Activated T-cell treated with anti-CD3 and anti-CD28 coated beads, Interleukin-2, amount 50 U/mL, for 24 hours (primary cell): ENCODE measurements around the gene NR1H2.

Source experiments
- DNase-seq: peaks from one replicate; pipeline ENCODE4 v3.0.0-alpha.2; 2020
- H3K27ac Mint-ChIP-seq: 2 replicates; pipeline ENCODE4 v1.8.0; 2020; ENCODE audit warnings: mild to moderate bottlenecking, mixed read lengths
- H3K27me3 Mint-ChIP-seq: 2 replicates; pipeline ENCODE4 v1.8.0; 2020; ENCODE audit warnings: mixed read lengths
- H3K36me3 Mint-ChIP-seq: 2 replicates; pipeline ENCODE4 v1.8.0; 2020; ENCODE audit warnings: low read depth, mixed read lengths
- H3K4me1 Mint-ChIP-seq: 2 replicates; pipeline ENCODE4 v1.8.0; 2020; ENCODE audit warnings: low read depth, mixed read lengths
- H3K4me3 Mint-ChIP-seq: 2 replicates; pipeline ENCODE4 v1.8.0; 2020; ENCODE audit warnings: mild to moderate bottlenecking, moderate library complexity, mixed read lengths
- H3K9me3 Mint-ChIP-seq: 2 replicates; pipeline ENCODE4 v1.8.0; 2020; ENCODE audit warnings: mixed read lengths

NR1H2 gene

DNA sequence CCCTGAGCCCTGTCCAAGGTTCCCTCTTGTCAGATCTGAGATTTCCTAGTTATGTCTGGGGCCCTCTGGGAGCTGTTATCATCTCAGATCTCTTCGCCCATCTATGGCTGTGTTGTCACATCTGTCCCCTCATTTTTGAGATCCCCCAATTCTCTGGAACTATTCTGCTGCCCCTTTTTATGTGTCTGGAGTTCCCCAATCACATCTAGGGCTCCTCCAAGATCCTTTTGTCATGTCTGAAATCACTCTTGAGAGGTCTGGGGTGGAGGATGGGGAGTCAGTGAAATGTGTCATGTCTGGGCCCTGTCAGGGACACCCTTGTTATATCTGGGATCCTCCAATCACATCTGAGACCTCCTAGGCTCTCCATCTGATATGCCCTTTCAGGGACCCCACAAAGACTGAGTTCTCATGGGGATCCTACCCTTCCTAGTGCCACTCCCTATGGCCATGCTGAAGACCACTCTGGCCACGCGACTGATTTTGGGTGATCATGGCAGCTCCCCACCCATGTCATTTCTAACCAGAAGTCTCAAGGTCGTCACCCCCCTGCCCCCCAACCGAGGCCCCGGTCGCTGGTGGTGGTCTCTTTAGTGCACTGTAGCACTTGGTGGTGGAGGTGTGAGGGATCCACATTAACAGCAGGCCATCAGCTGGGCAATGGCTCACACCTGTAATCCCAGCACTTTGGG, 52.7 kb downstream of the NR1H2 start:
- DNase-seq, result no peak
- no peaks in the 10 kb centered on the region for H3K9me3 Mint-ChIP-seq
- no peak overlapping the region for H3K27ac Mint-ChIP-seq
- peaks cover 42% of the 10 kb centered on the region for H3K27me3 Mint-ChIP-seq
- no peaks in the 10 kb centered on the region for H3K36me3 Mint-ChIP-seq
- peaks cover 13% of the 10 kb centered on the region for H3K4me1 Mint-ChIP-seq
- no peak overlapping the region for H3K4me3 Mint-ChIP-seq

DNA sequence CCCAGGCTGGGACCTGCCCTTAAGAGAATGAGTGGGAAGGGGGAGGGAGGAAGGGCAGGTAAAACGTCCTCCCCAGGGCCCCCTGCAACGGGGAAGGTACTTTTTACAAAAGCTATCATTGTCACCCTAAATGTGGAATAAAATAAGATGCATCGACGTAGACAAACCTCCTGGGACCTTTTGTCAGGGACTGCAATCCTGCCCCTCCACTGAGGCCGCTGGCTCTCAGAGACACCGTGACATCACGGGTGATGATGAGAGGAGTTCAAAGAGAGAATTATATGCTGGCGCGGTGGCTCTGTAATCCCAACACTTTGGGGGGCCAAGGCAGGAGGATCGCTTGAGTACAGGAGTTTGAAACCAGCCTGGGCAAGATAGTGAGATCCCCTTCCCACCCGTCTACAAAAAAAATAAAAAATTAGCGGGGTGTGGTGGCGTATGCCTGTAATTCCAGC, 54.7 kb downstream of the NR1H2 start:
- Mint-ChIP-seq H3K9me3 (no peaks in the 10 kb centered on the region), H3K27ac (no peak overlapping the region), H3K27me3 (peaks cover 44% of the 10 kb centered on the region), H3K36me3 (no peaks in the 10 kb centered on the region), H3K4me1 (peaks cover 13% of the 10 kb centered on the region), H3K4me3 (peak overlapping the region; percentile 81)
- no peak for DNase-seq

DNA sequence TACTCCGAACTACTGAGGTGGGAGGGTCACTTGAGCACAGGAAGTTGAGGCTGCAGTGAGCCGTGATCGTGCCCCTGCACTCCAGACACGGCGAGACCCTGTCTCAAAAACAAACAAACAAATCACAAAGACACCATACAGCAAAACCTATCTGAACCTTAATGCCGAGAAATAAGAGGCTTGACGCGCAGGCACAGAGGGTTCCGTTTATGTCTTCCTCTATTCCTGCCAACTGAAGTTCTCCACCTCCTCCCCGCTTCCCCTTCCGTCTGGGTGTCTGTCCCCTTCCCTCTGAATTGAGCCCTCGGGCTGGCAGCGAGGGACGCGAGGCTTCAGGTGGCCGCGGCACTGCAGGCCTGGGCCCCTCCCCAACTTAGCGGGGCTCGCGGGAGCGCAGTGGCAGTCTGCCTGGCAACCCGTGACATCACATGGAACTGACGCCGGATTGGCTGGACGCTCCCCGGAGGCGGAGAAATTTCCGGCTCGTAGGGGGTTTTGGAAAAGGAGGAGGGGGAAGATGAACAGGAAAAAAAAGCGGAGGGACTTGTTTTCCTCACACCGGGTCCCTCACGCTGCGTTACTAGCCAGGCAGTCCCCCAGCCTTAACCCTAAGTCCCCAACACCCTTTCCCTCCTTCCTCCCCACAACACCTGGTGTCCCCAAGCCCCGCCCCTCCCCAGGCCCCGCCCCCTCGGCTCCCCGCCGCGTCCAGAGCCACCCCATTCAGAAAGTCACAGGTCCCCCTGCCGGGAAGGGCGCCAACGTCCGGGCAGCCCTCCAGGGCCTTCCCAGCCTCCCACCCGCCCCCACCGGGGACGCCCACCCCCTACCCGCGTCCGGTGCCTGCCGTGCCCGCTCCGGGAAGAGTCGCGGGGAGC, 55.3 kb downstream of the NR1H2 start:
- Mint-ChIP-seq H3K4me1 (peaks cover 13% of the 10 kb centered on the region), H3K9me3 (no peaks in the 10 kb centered on the region), H3K36me3 (no peaks in the 10 kb centered on the region), H3K27me3 (peaks cover 46% of the 10 kb centered on the region), H3K27ac (peak overlapping the region; percentile 91), H3K4me3 (peak overlapping the region; percentile 81)
- DNase-seq, result peak; percentile 97

- Mint-ChIP-seq H3K27ac (peak within 1 kb of the TSS; percentile 91), H3K36me3 (no peaks in the 10 kb centered on the region), H3K9me3 (no peaks in the 10 kb centered on the region), H3K4me1 (peaks cover 13% of the 10 kb centered on the region), H3K4me3 (peak within 1 kb of the TSS; percentile 81), H3K27me3 (peaks cover 50% of the 10 kb centered on the region)
- no peak for DNase-seq
Measured at GRCh38 chr19:50432221-50433028, 56.2 kb downstream of the NR1H2 start, which contains the start of gene MYBPC2. MYBPC2 (plus strand) TSS chr19:50432892; CDS start chr19:50432954, 62 bp downstream.
